HG02981 (cell line): Measurements from ENCODE around the gene KIF26A.

Experiments
- ATAC-seq: cut with Tn5 transposase; IDR thresholded peaks from one replicate; pipeline ENCODE4 v1.9.1; 2021; ENCODE audit warnings: mild to moderate bottlenecking, moderate library complexity; ENCODE audit not compliant: unreplicated experiment

KIF26A gene

DNA sequence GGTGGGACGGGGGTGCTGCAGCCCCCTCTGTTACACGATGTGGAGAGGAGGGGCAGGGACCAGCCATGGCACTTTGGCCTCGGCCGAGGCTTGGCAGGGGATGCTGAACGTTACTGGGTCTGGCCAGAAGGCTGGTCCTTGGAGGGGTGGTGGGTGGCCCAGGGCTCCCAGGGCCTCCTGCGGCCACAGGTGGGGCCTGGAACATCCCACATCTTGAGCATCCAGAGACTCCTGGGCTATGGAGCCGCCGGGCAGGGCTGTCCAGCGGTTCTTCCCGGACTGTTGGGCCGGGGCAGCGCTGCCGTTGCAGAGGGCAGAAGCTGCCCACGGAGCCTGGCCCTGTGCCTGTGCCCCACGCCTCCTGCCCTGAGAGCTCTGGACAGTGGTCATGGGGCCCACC lies 15.9 kb downstream of the KIF26A start:
- ATAC-seq = no peak

DNA sequence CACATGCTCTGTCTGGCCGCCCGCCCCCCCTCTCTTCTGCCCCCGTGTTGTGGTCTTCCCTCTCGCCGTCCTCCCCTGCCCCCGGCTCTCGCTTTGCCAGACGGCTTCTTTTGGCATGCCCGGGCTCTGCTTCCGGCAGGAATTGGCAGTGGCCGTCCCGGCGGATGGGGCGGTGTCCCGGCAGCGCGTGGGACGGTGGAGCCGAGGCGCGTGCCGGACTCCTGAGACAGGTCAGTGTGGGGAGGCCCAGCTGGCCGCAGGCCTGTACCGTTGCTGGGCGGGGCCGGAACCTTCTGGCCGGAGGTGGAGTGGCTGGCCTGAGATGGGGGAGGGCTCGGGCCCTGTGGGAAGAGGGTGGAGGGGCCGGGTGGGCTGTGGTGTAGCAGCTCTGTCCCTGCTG lies 17.1 kb downstream of the KIF26A start:
- ATAC-seq = no peak

DNA sequence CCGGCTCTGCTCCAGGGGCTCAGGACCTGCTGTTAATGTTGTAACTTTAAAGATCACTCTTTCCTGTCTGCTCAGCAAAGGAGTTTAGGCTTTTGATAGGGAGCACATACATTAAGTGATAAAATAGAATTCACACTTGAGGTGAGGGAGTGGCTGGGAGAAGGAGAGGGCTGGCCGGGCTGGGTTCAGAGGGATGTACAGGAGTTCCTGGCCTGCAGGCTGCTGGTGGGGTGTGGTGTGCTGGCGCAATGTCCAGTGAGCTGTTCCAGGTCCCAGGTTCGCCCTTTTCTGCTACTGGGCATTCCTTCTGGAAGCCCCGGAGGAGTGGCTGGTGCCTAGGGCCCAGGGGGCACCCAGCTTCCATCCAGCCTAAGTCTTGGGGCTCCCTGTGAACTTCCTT lies 17.8 kb downstream of the KIF26A start:
- no peak for ATAC-seq

DNA sequence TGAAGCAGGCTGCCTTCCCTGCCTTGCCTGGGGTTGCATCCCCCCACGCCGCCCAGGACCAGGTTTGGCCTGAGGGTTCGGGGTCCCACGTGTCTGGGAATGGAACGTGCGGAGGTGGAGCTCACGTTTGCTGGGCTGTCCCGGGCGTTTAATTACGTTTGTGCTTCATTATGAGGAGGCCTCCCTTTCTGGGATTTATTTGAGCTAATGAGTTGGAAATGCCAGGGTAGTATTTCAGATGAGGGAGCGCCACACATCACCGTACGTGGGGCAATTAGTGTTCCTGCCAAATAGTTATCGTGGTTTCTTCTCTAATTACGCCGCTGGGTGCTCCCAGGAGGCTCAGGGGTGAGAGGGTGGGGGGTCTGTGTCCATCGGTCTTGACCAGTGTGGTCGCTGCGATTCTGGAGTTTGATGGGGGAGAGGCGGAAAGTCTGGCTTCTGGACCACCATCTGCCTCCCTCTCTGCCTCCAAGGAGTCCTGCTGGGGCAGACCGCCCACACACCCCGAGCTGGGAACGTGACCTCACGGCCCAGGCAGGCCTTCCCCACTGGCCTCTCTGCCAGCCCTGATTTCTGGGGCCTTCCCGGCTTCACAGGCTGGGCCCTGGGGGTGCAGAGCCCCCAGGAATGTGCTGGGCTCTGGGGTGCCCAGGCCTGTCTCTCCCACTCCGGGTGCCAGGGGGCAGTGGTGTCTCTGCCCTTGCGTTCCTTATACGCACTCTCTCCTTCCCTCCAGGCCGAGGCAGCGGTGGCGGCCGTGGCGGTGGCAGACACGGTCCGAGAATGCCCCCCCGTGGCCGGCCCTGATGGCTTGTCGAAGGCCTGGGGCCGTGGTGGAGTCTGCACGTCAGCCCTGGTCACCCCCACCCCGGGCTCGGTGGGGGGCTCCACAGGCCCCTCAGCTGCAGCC lies 18.9 kb downstream of the KIF26A start:
- ATAC-seq = no peak

DNA sequence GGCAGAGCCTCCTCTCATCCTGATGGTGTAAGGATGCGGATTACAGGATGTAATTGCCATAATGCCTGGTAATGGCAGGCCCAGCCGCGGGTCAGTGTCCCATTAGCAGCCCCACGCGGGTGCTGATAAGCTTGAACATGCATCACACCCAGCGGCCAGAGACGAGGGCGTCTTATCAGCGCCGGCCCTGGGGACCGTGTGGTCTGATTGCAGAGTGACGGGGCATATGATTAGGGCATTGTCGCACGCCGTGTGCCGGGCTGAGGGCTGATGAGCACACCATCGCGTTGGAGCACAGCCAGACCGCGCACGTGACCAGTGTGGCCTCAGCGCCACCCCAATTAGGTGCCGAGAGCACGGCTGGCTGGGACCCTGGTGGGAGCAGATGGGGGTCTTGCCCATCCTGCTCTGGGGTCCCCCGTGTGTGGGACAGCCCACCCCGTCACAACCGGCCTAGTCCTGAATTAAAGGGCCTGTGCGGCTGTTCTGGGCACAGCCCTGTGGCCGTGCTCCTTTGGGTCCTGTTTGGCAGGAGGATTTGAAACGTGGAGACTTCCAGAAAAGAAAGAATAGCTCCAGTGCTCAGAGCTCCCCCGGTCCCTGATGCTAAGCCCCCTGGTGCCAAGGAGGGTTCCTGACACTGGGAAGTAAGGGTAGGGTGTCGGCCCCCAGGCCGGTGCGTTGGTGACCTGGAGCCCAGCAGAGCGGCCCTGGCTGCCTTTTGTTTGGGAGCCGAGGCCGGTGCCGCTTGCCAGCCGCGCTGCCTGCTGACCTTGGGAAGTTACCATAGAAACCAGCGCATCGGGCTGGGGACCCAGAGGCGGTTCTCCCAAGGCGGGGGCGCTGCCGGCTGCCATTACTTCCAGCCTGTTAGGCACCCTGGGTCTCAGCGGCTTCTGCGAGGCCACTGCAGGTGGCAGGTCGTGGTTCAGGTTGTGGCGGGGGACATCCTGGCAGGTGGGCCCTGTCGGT lies 20.7 kb downstream of the KIF26A start:
- ATAC-seq = no peak

DNA sequence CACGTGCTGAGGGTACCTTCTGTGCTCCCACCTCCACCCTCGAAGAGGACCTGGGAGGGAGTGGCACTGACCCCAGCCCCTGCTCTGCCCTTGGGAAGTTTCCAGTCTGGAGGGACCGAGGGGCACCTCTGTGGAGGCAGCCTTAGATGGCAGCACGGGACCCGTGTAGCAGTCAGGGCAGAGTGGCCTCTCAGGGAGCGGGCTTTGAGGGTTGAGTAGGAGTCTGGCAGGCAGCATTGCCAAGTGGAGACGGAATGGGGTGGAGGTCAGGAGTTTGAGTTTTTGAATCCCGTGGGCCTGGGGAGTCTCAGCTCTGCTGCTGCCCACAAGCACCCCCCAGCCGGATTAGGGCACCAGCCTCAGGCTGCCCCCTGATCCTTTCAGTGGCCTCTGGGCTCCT lies 21.6 kb downstream of the KIF26A start:
- ATAC-seq = no peak

DNA sequence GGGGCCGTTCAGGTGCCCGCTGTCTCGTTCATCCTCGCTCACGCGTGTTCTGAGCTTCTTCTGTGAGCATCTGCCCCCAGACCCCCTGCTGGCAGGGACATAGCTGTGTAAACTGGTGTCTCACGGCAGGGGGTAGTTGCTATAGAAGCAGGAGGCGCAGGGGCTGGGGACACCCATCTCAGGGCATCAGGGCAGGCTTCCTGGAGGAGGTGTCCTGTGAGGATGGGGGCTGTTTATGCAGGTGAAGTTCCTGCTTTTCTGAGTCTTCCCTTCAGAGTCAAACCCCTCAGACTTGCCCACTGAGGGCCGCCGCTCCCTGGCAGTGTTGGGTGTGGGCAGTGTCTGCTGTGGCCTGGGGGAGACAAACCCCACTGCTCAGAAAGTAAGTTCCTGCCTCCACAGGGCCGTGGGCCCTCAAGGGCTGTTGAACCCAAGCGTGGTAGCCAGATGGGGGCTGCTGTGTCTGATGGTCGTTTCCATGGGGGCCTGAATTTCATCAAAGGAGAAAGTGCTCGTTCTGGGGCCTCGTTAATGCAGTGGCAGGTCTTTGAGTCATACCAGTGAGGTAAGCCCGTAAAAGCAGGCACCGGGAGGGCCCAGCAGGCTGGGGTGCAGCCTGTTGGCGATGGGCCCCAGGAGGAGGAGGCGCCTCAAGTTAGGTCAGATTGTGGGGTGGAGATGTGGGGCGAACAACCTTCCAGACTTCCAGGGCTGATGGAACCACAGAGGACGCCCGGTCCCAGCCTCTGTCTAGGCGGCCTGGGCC lies 23.4 kb downstream of the KIF26A start:
- no peak for ATAC-seq

DNA sequence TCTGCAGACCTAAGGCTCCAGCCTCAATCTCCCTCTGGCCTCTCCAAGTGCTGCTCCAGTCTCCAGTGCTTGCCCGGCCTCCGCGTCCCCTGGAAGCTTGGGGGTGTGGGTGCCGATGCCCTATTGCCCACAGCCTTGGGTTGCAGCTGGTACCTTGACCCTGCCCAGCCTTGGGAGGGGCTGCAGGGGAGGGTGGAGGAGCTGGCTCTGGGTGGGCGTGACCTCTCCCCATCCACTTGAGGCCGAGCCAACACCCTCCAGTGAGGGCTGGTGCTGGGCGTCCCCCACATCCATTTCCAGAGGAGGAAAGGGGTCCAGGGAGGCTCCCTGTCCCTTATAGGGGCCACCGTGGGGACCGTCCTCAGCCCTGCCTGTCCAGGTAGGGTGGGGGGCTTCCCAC lies 24.1 kb downstream of the KIF26A start:
- no peak for ATAC-seq

DNA sequence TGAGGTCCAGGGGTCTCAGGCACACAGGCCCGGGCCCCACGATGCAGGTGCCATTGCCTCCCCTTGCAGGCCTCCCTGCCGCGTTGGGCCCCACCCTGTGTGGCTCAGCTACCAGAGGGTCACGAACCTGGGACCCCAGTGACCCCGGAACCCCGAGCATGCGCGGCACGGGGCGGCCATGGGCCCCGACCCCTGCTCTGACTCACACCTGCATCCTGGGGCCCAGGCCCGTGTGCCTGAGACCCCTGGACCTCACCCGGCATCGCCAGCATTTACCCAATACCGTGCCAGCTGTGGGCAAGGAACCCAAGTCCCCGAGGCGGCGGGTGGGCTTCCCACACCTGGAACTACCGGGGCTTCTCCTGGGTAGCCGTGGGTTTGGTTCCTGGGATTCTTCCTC lies 25.2 kb downstream of the KIF26A start:
- ATAC-seq = no peak

DNA sequence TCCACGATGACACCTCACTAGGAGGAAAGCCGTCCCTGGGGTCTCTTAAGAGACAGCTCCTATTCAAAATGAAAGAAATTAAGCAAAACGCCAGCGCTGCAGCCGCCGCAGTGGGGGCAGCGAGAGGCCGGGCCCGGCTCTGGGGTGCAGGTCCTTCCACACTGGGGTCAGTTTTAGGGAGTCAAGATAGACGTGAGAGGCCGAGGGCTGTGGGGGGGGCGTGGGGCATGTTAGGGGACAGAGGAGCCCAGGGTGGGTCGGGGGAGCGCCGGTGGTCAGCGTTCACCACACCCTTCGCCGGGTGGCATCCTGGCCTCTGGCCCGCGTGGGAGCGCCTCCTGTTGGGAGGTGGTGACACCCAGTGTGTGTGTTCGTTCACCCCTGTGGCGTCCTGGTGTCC lies 25.7 kb downstream of the KIF26A start:
- ATAC-seq = no peak

DNA sequence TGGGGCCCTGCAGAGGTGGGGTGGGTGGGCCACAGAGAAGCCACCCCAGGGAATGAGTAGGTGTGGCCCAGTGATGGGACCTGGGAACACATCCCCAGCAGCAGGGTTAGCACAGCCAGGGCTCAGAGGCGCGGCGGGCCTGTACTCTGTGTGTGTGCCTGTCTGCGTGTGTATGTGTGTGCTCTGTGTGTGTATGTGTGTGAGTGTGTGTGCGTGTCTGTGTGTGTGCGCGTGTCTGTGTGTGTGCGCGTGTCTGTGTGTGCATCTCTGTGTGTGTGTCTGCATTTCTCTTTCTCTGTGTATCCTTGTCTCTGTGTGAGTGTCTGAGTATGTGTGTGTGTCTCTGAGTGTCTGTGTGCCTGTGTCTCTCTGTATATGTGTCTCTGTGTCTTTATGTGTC lies 26.1 kb downstream of the KIF26A start:
- no peak for ATAC-seq

DNA sequence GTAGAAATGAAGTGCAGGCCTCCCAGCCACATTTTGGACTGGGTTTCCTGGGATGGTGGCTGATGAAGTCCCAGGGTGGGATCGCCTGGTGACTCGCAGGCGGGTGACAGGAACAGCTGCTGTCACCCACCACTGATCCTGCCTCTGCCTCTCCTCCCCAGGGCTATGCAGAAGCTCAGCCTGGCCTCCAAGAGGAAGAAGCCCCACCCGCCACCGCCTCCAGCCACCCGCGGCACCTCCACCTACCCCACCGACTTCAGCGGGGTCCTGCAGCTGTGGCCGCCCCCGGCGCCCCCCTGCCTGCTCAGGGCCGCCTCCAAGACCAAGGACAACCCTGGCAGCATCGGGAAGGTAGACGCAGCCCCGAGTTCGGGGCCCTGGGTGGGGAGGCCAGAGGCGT lies 28.3 kb downstream of the KIF26A start:
- ATAC-seq = no peak

DNA sequence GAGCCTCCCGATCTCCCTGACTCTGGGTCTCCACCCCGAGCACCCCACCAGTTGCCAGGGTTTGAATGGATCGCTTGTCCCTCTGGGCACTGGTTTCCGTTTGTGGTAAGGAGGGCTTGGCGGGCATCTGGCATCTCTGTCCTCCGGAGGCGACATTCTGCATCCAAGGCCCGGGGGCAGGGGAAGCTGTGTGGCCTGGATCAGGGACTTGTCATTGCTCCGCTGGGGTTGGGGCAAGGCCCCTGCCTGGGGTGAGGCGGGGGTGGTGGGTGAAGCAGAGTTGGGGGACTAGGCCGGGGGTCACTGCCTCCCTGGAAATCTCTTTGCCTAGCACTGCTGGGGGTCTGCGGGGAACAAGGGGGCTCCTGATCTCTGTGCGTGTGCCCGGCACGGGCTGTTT lies 30.2 kb downstream of the KIF26A start:
- ATAC-seq = no peak

DNA sequence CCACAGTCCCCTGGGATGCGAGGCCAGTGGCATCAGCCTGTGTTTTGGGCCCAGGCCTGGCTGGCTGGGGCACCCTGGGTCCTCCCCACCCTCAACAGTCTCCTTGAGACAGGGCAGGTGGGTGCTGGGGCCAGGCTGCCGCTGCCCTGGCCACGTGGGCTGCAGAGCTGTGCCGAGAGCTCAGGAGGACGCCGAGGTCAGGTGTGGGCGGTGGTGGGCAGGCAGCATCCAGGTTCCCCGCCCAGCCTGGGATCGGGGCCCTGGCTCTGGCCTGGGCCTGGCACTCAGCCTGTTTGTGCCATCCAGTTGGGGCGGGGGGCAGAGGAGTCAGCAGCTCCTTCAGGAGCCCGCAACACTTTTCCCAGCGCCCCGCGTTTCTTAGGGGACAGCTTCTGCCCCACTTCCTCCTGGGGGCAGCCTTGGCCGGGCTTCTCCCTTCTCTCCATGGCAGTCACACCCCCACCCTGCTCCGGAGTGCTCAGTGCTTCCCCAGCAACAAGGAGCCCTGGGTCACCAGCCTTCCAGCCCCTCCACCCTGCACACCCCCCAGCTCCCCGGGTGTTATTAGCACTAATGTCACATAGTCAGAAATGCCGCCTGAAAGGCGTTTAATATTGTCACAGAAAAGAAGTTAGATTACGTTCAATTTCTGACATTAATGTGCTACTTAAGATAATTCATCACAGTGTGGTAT lies 30.8 kb downstream of the KIF26A start:
- no peak for ATAC-seq

DNA sequence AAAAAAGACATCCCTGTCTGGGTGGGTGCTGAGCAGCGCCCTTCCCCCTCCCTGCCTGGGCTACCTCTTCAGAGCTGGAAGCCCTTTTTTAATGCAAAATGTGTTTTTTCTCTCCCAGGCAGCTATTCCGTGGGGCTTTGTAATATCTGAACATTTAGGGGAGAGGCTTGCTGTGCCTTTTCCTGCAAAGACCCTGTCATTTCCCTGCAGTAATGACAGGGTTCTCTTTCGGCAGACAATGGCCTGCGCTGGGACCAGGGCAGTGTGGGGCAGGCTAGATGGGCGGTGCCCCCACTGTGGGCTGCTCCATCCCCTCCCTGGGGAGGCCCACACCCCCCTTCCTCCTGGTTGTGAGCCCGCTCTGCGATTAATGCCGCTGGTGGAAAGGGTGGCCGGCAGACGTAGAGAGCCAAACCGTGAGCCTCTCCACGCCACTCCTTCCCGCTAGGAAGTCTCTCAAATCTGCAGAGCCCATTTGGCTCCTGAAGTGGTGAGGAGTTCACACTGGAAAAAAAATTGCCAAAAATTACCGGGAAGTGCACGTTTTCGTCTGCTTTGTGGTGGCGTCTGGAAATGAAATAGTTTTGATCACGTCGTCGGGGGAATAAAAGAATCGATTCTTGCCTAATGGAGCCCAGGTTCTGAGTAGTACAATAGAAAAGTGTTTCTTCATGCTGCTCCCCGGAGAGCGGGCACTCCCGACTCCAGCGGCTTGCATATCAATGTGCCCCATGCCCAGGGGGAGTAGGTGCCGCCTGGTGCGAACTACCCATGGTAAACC lies 31.5 kb downstream of the KIF26A start:
- no peak for ATAC-seq

DNA sequence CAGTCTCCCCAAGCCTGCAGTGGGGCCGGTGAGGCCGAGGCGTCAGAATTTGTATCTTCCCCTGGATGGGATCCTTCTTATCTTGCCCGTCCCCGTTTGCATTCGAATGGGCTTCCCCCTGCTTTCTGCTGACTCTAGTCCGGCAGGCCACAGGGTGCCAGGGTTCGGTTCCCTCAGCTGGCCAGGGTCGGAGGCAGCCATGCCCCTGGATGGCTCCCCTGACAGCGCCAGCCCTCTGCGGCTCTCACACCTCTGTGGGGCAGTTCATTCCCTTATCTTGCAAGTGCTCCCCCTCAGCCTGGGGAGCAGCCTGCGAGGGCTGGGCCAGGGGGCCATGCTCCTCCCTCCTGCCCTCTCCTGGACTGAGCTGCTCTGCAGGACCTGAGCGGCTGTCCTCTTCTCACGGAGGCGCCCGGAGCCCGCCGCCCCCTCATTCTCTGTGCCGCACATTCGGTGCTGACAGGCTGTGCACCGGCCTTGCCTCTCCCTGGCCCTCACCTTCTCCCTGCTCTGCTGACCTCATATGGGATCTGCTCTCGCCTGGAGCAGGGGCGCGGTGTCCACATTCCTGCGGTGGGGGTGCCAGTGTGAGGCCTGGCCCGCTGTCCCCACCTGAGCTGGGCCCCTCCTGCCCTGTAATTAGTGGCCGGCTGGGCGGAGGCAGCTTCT lies 32.8 kb downstream of the KIF26A start:
- ATAC-seq = no peak

DNA sequence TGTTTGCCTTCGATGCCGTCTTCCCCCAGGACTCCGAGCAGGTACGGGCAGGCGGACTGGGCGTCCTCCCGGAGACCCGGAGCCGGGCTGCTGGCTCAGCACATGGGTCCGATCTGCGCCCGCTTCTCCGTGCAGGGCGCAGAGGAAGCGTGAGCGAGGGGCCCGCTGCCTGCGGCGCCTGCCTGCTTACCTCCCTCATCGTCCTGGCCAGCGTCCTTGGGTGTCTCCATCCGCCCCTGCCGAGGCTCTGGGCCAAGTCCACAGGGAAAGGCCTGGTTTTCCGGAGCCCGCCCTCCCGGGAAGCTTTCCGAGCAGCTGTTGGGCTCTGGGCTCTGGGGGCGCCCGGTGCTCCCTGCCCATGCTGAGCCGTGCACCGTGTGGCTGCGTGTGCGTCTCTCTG lies 33.5 kb downstream of the KIF26A start:
- ATAC-seq = no peak

DNA sequence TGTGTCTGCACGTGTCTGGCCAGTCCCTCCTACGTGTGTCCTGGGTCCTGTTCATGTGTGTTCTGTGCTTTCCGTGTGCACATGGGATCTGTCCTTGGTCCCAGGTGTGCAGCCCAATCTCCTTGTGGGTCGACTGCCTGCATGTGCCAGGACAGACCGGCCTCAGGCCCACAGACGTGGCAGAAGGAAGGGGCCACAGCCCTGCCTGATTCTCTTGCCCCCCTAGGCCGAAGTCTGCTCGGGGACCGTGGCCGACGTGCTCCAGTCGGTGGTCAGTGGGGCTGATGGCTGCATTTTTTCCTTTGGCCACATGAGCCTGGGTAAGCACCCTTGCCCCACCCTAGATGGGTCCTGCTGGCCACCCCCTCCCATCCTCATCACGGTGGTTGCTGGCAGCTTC lies 34.0 kb downstream of the KIF26A start:
- no peak for ATAC-seq

DNA sequence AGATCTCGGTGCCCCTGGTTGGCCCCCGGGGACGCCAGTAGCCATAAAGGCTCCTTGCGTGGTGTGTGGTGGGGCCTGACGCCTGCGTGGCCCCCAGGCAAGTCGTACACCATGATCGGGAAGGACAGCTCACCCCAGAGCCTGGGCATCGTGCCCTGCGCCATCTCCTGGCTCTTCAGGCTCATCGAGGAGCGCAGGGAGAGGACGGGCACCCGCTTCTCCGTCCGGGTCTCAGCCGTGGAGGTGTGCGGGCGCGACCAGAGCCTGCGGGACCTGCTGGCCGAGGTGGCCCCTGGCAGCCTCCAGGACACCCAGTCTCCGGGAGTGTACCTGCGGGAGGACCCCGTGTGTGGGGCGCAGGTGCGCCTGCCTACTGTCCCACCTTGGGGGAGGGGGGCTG lies 34.5 kb downstream of the KIF26A start:
- no peak for ATAC-seq
